HCT116 (cell line): Measurements from ENCODE around the gene MYO1B.

ENCODE experiments used
- CTCF ChIP-seq, 3 experiments: fragments of 200-600 bp in 1 of 3; sonication (generic) in 1 of 3; IDR thresholded peaks in 2 of 3; conservative IDR thresholded peaks in 1 of 3; 2 replicates each; pipeline ENCODE4 v1.5.1; 2012 to 2017; ENCODE audit warnings: low read depth in 2 of 3, low read length in 2 of 3, antibody characterized with exemption in 1 of 3, borderline replicate concordance in 1 of 3, control low read depth in 1 of 3, mild to moderate bottlenecking in 1 of 3, mixed read lengths in 1 of 3, mixed run types in 1 of 3, moderate library complexity in 1 of 3; ENCODE audit not compliant: insufficient read depth in 1 of 3
- EGR1 ChIP-seq: IDR thresholded peaks from 2 replicates; pipeline ENCODE4 v1.6.1; 2012; ENCODE audit warnings: low read depth
- JUND ChIP-seq: IDR thresholded peaks from 2 replicates; pipeline ENCODE4 v1.6.1; 2012
- POLR2A ChIP-seq: IDR thresholded peaks from 2 replicates; pipeline ENCODE4 v1.7.0; 2011; ENCODE audit warnings: borderline replicate concordance; ENCODE audit not compliant: insufficient read depth, insufficient read length; ENCODE audit errors: extremely low read depth

DNA sequence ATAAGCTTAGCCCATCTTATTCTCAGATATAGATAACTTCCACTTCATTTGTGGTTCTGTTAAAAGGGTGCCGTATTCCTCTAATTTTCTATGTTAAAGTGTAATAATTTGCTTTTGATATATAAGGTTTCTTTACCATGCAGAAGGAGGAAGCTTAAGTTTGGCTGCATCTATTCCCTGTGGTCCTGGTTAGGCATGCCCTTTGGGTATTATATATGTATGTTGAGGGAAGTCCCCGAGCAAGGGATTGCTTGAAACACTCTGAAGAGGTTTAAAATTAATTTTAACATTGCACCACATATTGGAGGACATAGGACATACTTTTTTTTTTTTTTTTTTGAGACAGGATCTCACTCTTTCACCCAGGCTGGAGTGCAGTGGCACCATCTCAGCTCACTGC lies 16.9 kb upstream of the MYO1B start:
- TF ChIP-seq EGR1 (no peak), CTCF (IDR thresholded peaks at IDR 0.05 in 2 of 3, conservative IDR thresholded peaks at IDR 0.05 in 1 of 3; ENCODE audit: borderline replicate concordance in 1 of 3, insufficient read depth in 1 of 3, low read depth in 2 of 3, low read length in 2 of 3) (no peak), JUND (no peak), POLR2A (no peak)
